GM13977 (cell line): ENCODE measurements around the gene AMPH.

ENCODE experiments used
- DNase-seq: peaks from one replicate; pipeline ENCODE4 v3.0.0; 2012; ENCODE audit warnings: low spot score
- CTCF ChIP-seq: IDR thresholded peaks from 2 replicates; pipeline ENCODE4 v1.5.1; 2012; ENCODE audit warnings: mild to moderate bottlenecking, control low read depth; ENCODE audit not compliant: insufficient read depth; ENCODE audit errors: extremely low read depth, missing control alignments
- in situ Hi-C: fragments of 300-500 bp; cut with MboI; formaldehyde crosslinking; loops from one replicate; pipeline ENCODE4 v1.12.0; 2022; ENCODE audit warnings: low sequenced_read_pairs, low pct_unique_long_range_greater_than_20kb, mixed read lengths, inconsistent platforms; ENCODE audit not compliant: unreplicated experiment

AMPH gene

GRCh38 chr7:38334163-38334562 is 297.0 kb downstream of the AMPH start:
- DNase-seq: no peak
- TF ChIP-seq CTCF: no peak
- in situ Hi-C loops: no loop called here
